ENCODE results near the gene KAZN. TPM values are rescaled to one million over a fixed set of nuclear protein-coding genes. Genes with fewer than 3 reads are reported as not detected.

KAZN gene
- total and polyA plus RNA-seq, 2 experiments from 2014 or later: 7.9 to 15.6 TPM

- H3K4me3 ChIP-seq: no peak overlapping the region
- 91% methylated on average over 10 of the region's 10 CpGs for WGBS (ENCODE audit: low lambda C conversion rate, missing lambda C conversion rate)
- no peaks in the 10 kb centered on the region for H3K27me3 ChIP-seq
Observed at GRCh38 chr1:15016526-15016925, 418.0 kb downstream of the KAZN start.

GRCh38 chr1:15017120-15017519, 418.6 kb downstream of the KAZN start:
- no peaks in the 10 kb centered on the region for H3K79me2 ChIP-seq
- H2AFZ ChIP-seq: no peak overlapping the region
- no peaks in the 10 kb centered on the region for H3K9me3 ChIP-seq (ENCODE audit: low read depth)
- WGBS (ENCODE audit: low lambda C conversion rate, missing lambda C conversion rate): 47% methylated on average over 7 of the region's 7 CpGs
- H3K9me2 ChIP-seq (replicated peaks; ENCODE audit: insufficient read depth): no peaks in the 10 kb centered on the region
- no peak overlapping the region for H3K4me3 ChIP-seq
- no peaks in the 10 kb centered on the region for H4K20me1 ChIP-seq (ENCODE audit: insufficient read depth, poor library complexity, severe bottlenecking)
- no peak overlapping the region for H3K4me2 ChIP-seq
- H3K36me3 ChIP-seq (replicated peaks; ENCODE audit: insufficient read depth, low read depth): no peaks in the 10 kb centered on the region
- peak overlapping the region; percentile 43 for H3K27ac ChIP-seq
- peak; percentile 40 for DNase-seq (ENCODE audit: low spot score)
- peaks cover 10% of the 10 kb centered on the region for H3K4me1 ChIP-seq (ENCODE audit: insufficient read depth)
- TF ChIP-seq CTCF (IDR thresholded peaks at IDR 0.05; ENCODE audit: poor library complexity) (no peak), EZH2 (IDR thresholded peaks at IDR 0.05; ENCODE audit: borderline replicate concordance) (no peak), EZH2phosphoT487 (IDR thresholded peaks at IDR 0.05; ENCODE audit: low read depth, severe bottlenecking, unreplicated experiment) (no peak)
- no peaks in the 10 kb centered on the region for H3K27me3 ChIP-seq

More at GRCh38 chr1:15016526-15016925, 418.0 kb downstream of the KAZN start:
- TF ChIP-seq EZH2 (IDR thresholded peaks at IDR 0.05; ENCODE audit: borderline replicate concordance) (no peak), CTCF (IDR thresholded peaks at IDR 0.05; ENCODE audit: poor library complexity) (no peak), EZH2phosphoT487 (IDR thresholded peaks at IDR 0.05; ENCODE audit: low read depth, severe bottlenecking, unreplicated experiment) (no peak)
- Histone ChIP-seq H3K4me1 (ENCODE audit: insufficient read depth) (peaks cover 10% of the 10 kb centered on the region), H3K9me2 (replicated peaks; ENCODE audit: insufficient read depth) (no peaks in the 10 kb centered on the region), H2AFZ (no peak overlapping the region), H3K36me3 (replicated peaks; ENCODE audit: insufficient read depth, low read depth) (no peaks in the 10 kb centered on the region), H3K27ac (peak overlapping the region; percentile 43), H3K79me2 (no peaks in the 10 kb centered on the region), H3K9me3 (ENCODE audit: low read depth) (no peaks in the 10 kb centered on the region), H3K4me2 (no peak overlapping the region), H4K20me1 (ENCODE audit: insufficient read depth, poor library complexity, severe bottlenecking) (no peaks in the 10 kb centered on the region)
- DNase-seq (ENCODE audit: low spot score): no peak

- 96% methylated on average over 4 of the region's 4 CpGs for WGBS (ENCODE audit: low lambda C conversion rate, missing lambda C conversion rate)
Observed at GRCh38 chr1:15018767-15019166, 420.3 kb downstream of the KAZN start.

More at GRCh38 chr1:15018767-15019166, 420.3 kb downstream of the KAZN start:
- Histone ChIP-seq H3K4me3 (no peak overlapping the region), H3K9me2 (replicated peaks; ENCODE audit: insufficient read depth) (no peaks in the 10 kb centered on the region), H3K79me2 (no peaks in the 10 kb centered on the region), H3K4me2 (no peak overlapping the region), H3K4me1 (ENCODE audit: insufficient read depth) (peaks cover 10% of the 10 kb centered on the region), H2AFZ (no peak overlapping the region), H4K20me1 (ENCODE audit: insufficient read depth, poor library complexity, severe bottlenecking) (no peaks in the 10 kb centered on the region), H3K27me3 (no peaks in the 10 kb centered on the region), H3K27ac (no peak overlapping the region), H3K9me3 (ENCODE audit: low read depth) (no peaks in the 10 kb centered on the region), H3K36me3 (replicated peaks; ENCODE audit: insufficient read depth, low read depth) (no peaks in the 10 kb centered on the region)
- DNase-seq (ENCODE audit: low spot score): no peak
- TF ChIP-seq EZH2 (IDR thresholded peaks at IDR 0.05; ENCODE audit: borderline replicate concordance) (no peak), CTCF (IDR thresholded peaks at IDR 0.05; ENCODE audit: poor library complexity) (no peak), EZH2phosphoT487 (IDR thresholded peaks at IDR 0.05; ENCODE audit: low read depth, severe bottlenecking, unreplicated experiment) (no peak)
